Common myeloid progenitor, CD34-positive (primary cell): ENCODE data around the gene IQCE.

Source experiments
- CTCF ChIA-PET: fragments of 350-600 bp; sonication (Branson Sonifier 250); formaldehyde crosslinking; loops from one replicate; lab custom pipeline; 2021; ENCODE audit warnings: antibody characterized with exemption; lab: Charles Lee
- POLR2A ChIA-PET: fragments of 350-600 bp; sonication (Branson Sonifier 250); formaldehyde crosslinking; loops from one replicate; lab custom pipeline; 2021; ENCODE audit warnings: antibody characterized with exemption; lab: Charles Lee
- DNase-seq, 3 donors: peaks; one replicate each; pipeline versions ENCODE4 v3.0.0 to v3.0.0-alpha.2; 2013
- H3K27ac ChIP-seq, 2 experiments: 1 replicate in 1 of 2; 2 replicates in 1 of 2; pipeline ENCODE4 v1.7.0; 2013; ENCODE audit warnings: inconsistent platforms in 2 of 2, low read length in 2 of 2, mild to moderate bottlenecking in 2 of 2, low read depth in 1 of 2, moderate library complexity in 1 of 2; ENCODE audit not compliant: severe bottlenecking in 2 of 2, insufficient read depth in 1 of 2, poor library complexity in 1 of 2
- H3K27me3 ChIP-seq, 5 experiments: replicated peaks in 2 of 5; 1 replicate in 3 of 5; 2 replicates in 2 of 5; pipeline versions ENCODE4 v1.6.1 to v1.7.0; 2013; ENCODE audit warnings: low read length in 4 of 5, mild to moderate bottlenecking in 2 of 5, moderate library complexity in 2 of 5, inconsistent platforms in 1 of 5; ENCODE audit not compliant: insufficient read depth in 5 of 5, control insufficient read depth in 4 of 5
- H3K36me3 ChIP-seq, 4 experiments: 1 replicate in 2 of 4; 2 replicates in 2 of 4; pipeline versions ENCODE4 v1.6.1 to v1.7.0; 2013; ENCODE audit warnings: low read length in 3 of 4, control low read depth in 1 of 4, mild to moderate bottlenecking in 1 of 4; ENCODE audit not compliant: control insufficient read depth in 4 of 4, insufficient read depth in 4 of 4
- H3K4me1 ChIP-seq, 4 experiments: 1 replicate in 3 of 4; 2 replicates in 1 of 4; pipeline versions ENCODE4 v1.6.1 to v1.7.1; 2013; ENCODE audit warnings: low read length in 3 of 4, mild to moderate bottlenecking in 3 of 4, control low read depth in 1 of 4, inconsistent platforms in 1 of 4, moderate library complexity in 1 of 4; ENCODE audit not compliant: control insufficient read depth in 4 of 4, insufficient read depth in 4 of 4; ENCODE audit errors: control extremely low read depth in 1 of 4
- H3K4me3 ChIP-seq, 7 experiments: 1 replicate in 4 of 7; 2 replicates in 3 of 7; pipeline versions ENCODE4 v1.5.1 to v1.7.0; 2013; ENCODE audit warnings: mild to moderate bottlenecking in 7 of 7, low read length in 6 of 7, moderate library complexity in 6 of 7, inconsistent platforms in 2 of 7, low read depth in 2 of 7, control low read depth in 1 of 7; ENCODE audit not compliant: insufficient read depth in 4 of 7, control insufficient read depth in 1 of 7; ENCODE audit errors: extremely low read depth in 1 of 7
- H3K9me3 ChIP-seq, 5 experiments: 1 replicate in 4 of 5; 2 replicates in 1 of 5; pipeline versions ENCODE4 v1.6.1 to v1.7.1; 2013; ENCODE audit warnings: low read length in 4 of 5, mild to moderate bottlenecking in 2 of 5, inconsistent platforms in 1 of 5, low read depth in 1 of 5, moderate library complexity in 1 of 5; ENCODE audit not compliant: control insufficient read depth in 4 of 5, insufficient read depth in 2 of 5; ENCODE audit errors: control extremely low read depth in 1 of 5
- WGBS: methylation state at CpG from one replicate; pipeline ENCODE4 v1.1.5; 2013; ENCODE audit not compliant: insufficient coverage; 5-methylcytosine and 5-hydroxymethylcytosine counted together

IQCE gene

GRCh38 chr7:2521341-2521745, 37.4 kb upstream of the IQCE start:
- 21% methylated on average over 21 of the region's 21 CpGs for WGBS
- CTCF ChIA-PET: interaction anchor here (1.0 to 3.4 kb wide), 2 partner anchors 10 to 23 kb away, joined by 4 to 12 read pairs; no protein-coding TSS in a partner anchor

GRCh38 chr7:2521952-2522591, 36.7 kb upstream of the IQCE start:
- ChIA-PET POLR2A (interaction anchor here (0.7 to 1.1 kb wide), 2 partner anchors 11 to 213 kb away, joined by 3 to 7 read pairs; no protein-coding TSS in a partner anchor), CTCF (interaction anchor here (0.8 to 3.4 kb wide), 2 partner anchors 11 to 195 kb away, joined by 3 to 12 read pairs; no protein-coding TSS in a partner anchor)
- Histone ChIP-seq H3K4me1 (peaks cover 5 to 90% (median 82%) of the 10 kb centered on the region in 4 experiments), H3K27ac (no peak overlapping the region), H3K4me3 (peak overlapping the region in 6 of 7 experiments; percentile 10 to 78 (median 56)), H3K36me3 (peaks cover 0 to 20% (median 8%) of the 10 kb centered on the region in 4 experiments), H3K27me3 (peaks cover 0 to 4% (median 0%) of the 10 kb centered on the region in 5 experiments), H3K9me3 (no peaks in the 10 kb centered on the region)
- 0% methylated on average over 13 of the region's 17 CpGs for WGBS
- DNase-seq: peak in 2 of 3 donors; percentile 89

More at GRCh38 chr7:2521341-2521745, 37.4 kb upstream of the IQCE start:
- Histone ChIP-seq H3K4me1 (peaks cover 5 to 88% (median 81%) of the 10 kb centered on the region in 4 experiments), H3K27ac (no peak overlapping the region), H3K9me3 (no peaks in the 10 kb centered on the region), H3K36me3 (peaks cover 0 to 12% (median 4%) of the 10 kb centered on the region in 4 experiments), H3K27me3 (peaks cover 0 to 4% (median 0%) of the 10 kb centered on the region in 5 experiments), H3K4me3 (peak overlapping the region in 6 of 7 experiments; percentile 23 to 78 (median 62))
- POLR2A ChIA-PET: interaction anchor here (1.6 kb wide), 1 partner anchor 8 kb away, joined by 5 read pairs; no protein-coding TSS in a partner anchor
- no peak for DNase-seq

DNA sequence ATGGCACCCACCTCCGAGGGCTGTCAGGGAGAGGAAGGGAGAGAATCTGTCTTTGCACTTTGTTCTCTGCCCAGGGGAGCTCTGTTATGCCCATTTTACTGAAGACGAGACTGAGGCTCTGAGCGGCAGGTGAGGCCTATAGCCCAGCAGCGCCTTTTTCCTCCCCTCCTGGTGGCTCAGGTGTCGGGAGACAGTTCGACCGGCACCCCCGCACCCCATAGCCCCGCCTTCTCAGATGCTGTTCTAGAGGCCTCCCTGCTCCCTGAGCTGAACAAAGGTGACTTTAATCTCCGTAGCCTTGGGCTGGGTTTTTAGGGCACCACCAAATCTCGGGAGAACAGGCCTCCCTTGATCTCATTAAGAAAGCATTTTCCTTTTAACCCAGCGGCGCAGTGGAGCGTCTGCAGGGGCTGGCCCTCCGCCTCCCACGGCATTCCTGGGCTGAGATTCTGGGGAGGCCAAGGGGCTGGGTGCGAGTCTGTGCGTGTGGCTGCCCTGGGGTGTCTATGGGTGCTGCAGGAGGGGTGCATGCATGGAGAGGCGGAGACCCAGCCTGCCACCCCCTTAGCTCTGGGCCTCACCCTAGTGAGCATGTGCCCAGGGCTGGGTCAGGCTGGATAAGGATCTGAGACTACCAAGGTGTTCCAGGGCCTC, 35.9 kb upstream of the IQCE start:
- CTCF ChIA-PET: interaction anchor here (0.8 to 3.4 kb wide), 2 partner anchors 11 to 194 kb away, joined by 3 to 12 read pairs; no protein-coding TSS in a partner anchor
- Histone ChIP-seq H3K9me3 (no peaks in the 10 kb centered on the region), H3K36me3 (peaks cover 0 to 26% (median 9%) of the 10 kb centered on the region in 4 experiments), H3K27me3 (peaks cover 0 to 4% (median 0%) of the 10 kb centered on the region in 5 experiments), H3K4me3 (peak overlapping the region in 6 of 7 experiments; percentile 23 to 78 (median 50)), H3K4me1 (peaks cover 5 to 92% (median 88%) of the 10 kb centered on the region in 4 experiments), H3K27ac (no peak overlapping the region)
- WGBS: 39% methylated on average over 17 of the region's 19 CpGs
- POLR2A ChIA-PET: interaction anchor here (1.1 kb wide), 1 partner anchor 12 kb away, joined by 7 read pairs; no protein-coding TSS in a partner anchor
- DNase-seq: no peak

GRCh38 chr7:2523461-2523936, 35.3 kb upstream of the IQCE start:
- Histone ChIP-seq H3K4me3 (peak overlapping the region in 5 of 7 experiments; percentile 23 to 78 (median 42)), H3K9me3 (no peaks in the 10 kb centered on the region), H3K4me1 (peaks cover 10 to 92% (median 90%) of the 10 kb centered on the region in 4 experiments), H3K36me3 (peaks cover 0 to 26% (median 9%) of the 10 kb centered on the region in 4 experiments), H3K27ac (no peak overlapping the region), H3K27me3 (peaks cover 0 to 4% (median 0%) of the 10 kb centered on the region in 5 experiments)
- POLR2A ChIA-PET: no interaction called here
- 4% methylated on average over 16 of the region's 22 CpGs for WGBS
- CTCF ChIA-PET: interaction anchor here (1.0 to 3.4 kb wide), 2 partner anchors 12 to 35 kb away, joined by 4 to 12 read pairs; no protein-coding TSS in a partner anchor
- peak in 1 of 3 donors; percentile 39 for DNase-seq

GRCh38 chr7:2523941-2524807, 34.6 kb upstream of the IQCE start:
- H3K4me3 ChIP-seq: peak overlapping the region in 4 of 7 experiments; percentile 11 to 78 (median 50)
- ChIA-PET POLR2A (interaction anchor here (0.5 kb wide), 1 partner anchor 238 kb away, joined by 3 read pairs; no protein-coding TSS in a partner anchor), CTCF (interaction anchor here (1.0 to 6.6 kb wide), 2 partner anchors 14 to 36 kb away, joined by 4 to 22 read pairs; no protein-coding TSS in a partner anchor)
- H3K4me1 ChIP-seq: peaks cover 11 to 93% (median 90%) of the 10 kb centered on the region in 4 experiments
- H3K9me3 ChIP-seq: no peaks in the 10 kb centered on the region
- H3K27me3 ChIP-seq: peaks cover 0 to 4% (median 0%) of the 10 kb centered on the region in 5 experiments
- DNase-seq: peak in 2 of 3 donors; percentile 62 to 64
- peaks cover 0 to 26% (median 9%) of the 10 kb centered on the region in 4 experiments for H3K36me3 ChIP-seq
- no peak overlapping the region for H3K27ac ChIP-seq
- 76% methylated on average over 35 of the region's 51 CpGs for WGBS
